GM12874 (cell line): ENCODE data around the gene ULK3.

Experiments used
- CTCF ChIP-seq: IDR thresholded peaks from 2 replicates; pipeline ENCODE4 v1.5.1; 2011; ENCODE audit warnings: low read depth, mild to moderate bottlenecking, control low read depth, low read length, moderate library complexity; ENCODE audit not compliant: insufficient read depth

ULK3 gene

GRCh38 chr15:74830868-74831267 lies 12.1 kb downstream of the ULK3 start:
- no peak for TF ChIP-seq CTCF

- TF ChIP-seq CTCF = no peak
These were observed 13.0 kb downstream of the ULK3 start for GRCh38 chr15:74829991-74830390.

GRCh38 chr15:74829486-74829885 lies 13.5 kb downstream of the ULK3 start:
- TF ChIP-seq CTCF = no peak

GRCh38 chr15:74828835-74829234 lies 14.1 kb downstream of the ULK3 start:
- TF ChIP-seq CTCF = no peak

GRCh38 chr15:74827614-74828013 lies 15.3 kb downstream of the ULK3 start:
- no peak for TF ChIP-seq CTCF

GRCh38 chr15:74826921-74827320 lies 16.0 kb downstream of the ULK3 start:
- TF ChIP-seq CTCF = no peak

- TF ChIP-seq CTCF = no peak
These were observed 16.6 kb downstream of the ULK3 start, which contains the start of gene CPLX3 for GRCh38 chr15:74826364-74826819. Gene CPLX3 (plus strand): TSS chr15:74826627. CDS start chr15:74826704, 77 bp downstream.
